Fibroblast of the aortic adventitia (primary cell): Measurements from ENCODE around the gene VTI1B. TPM values are rescaled to one million over a fixed set of nuclear protein-coding genes. Genes with fewer than 3 reads are reported as not detected.

ENCODE experiments used
- DNase-seq: peaks from one replicate; pipeline ENCODE4 v3.0.0-alpha.2; 2010; ENCODE audit warnings: low read depth
- H3K4me3 ChIP-seq: 2 replicates; pipeline ENCODE4 v1.5.1; 2011; ENCODE audit warnings: low read depth, mild to moderate bottlenecking, control low read depth, low read length, moderate library complexity
- total RNA-seq: library from RNA; depleted of rRNA; stranded (reverse); fragments of >200 nt; gene quantifications from 2 replicates; pipeline ENCODE4 v1.2.3, GENCODE V29; 2012; ENCODE audit warnings: low replicate concordance
- TF ChIP-seq, protein P1 (sequence below): IDR thresholded peaks from 2 replicates; pipeline ENCODE4 v1.5.1; 2011; ENCODE audit warnings: mild to moderate bottlenecking, low read length, control low read depth, inconsistent platforms; ENCODE audit not compliant: insufficient read depth

The VTI1B gene
- total RNA-seq, 1 donor, result 69.0 TPM

DNA sequence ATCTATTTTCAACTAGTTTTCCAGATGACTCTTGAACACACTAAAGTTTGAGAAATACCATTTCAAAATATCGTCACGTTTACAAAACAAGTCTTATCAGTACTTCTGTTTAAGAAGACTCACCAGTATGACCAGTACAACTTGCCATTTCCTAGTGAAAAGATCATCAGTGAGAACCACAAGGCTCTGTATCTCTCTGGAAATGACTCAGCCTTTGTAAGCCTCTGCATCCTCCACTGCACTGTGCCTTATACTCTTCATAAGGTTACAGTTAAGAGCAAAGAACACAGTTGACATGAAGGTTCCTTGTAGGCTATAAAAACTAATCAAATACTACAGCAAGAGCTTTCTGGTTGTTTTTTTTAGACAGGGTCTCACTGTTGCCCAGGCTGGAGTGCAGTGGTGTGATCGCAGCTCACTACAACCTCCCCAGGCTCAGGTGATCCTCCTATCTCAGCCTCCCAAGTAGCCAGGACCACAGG, 5.7 kb upstream of the VTI1B start:
- TF ChIP-seq, protein P1, sequence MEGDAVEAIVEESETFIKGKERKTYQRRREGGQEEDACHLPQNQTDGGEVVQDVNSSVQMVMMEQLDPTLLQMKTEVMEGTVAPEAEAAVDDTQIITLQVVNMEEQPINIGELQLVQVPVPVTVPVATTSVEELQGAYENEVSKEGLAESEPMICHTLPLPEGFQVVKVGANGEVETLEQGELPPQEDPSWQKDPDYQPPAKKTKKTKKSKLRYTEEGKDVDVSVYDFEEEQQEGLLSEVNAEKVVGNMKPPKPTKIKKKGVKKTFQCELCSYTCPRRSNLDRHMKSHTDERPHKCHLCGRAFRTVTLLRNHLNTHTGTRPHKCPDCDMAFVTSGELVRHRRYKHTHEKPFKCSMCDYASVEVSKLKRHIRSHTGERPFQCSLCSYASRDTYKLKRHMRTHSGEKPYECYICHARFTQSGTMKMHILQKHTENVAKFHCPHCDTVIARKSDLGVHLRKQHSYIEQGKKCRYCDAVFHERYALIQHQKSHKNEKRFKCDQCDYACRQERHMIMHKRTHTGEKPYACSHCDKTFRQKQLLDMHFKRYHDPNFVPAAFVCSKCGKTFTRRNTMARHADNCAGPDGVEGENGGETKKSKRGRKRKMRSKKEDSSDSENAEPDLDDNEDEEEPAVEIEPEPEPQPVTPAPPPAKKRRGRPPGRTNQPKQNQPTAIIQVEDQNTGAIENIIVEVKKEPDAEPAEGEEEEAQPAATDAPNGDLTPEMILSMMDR, result no peak
- peak; percentile 88 for DNase-seq

DNA sequence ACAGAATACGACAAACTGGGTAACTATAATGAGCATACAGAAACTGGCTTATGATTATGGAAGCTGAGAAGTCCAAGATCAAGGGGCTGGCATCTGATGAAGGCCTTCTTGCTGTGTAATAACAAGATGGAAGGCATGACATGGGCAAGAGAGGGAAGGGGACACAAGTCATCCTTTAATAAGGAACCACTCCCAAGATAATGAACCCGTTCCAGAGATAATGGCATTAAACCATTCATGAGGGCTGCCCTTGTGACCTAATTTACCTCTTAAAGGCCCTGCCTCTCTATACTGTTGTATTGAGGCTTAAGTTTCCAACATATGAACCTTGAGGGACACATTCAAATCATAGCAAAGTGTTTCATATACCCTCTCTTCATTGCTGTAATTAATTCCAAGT, 4.6 kb upstream of the VTI1B start:
- TF ChIP-seq, protein P1, result no peak

More for the DNA sequence above, 5.7 kb upstream of the VTI1B start:
- H3K4me3 ChIP-seq, result no peak overlapping the region

DNA sequence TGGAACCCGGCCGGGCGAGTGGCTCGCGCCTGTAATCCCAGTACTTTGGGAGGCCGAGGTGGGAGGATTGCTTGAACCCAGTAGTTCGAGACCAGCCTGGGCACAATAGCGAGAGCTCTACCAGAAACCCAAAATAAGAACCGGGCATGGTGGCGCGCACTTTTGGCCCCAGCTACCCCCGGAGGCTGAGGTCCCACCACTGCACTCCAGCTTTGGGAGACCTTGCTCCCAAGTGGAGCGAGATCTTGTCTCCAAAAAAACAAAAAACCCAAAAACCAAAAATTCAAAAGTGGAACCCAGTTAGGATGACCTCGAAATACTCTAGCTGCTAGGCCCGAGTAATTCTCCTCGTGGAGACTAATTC, 769 bp upstream of the VTI1B start:
- DNase-seq, result peak; percentile 3
- TF ChIP-seq, protein P1, result no peak
- H3K4me3 ChIP-seq, result peak overlapping the region; percentile 89

More for the DNA sequence above, 4.6 kb upstream of the VTI1B start:
- no peak for DNase-seq
- H3K4me3 ChIP-seq, result no peak overlapping the region

DNA sequence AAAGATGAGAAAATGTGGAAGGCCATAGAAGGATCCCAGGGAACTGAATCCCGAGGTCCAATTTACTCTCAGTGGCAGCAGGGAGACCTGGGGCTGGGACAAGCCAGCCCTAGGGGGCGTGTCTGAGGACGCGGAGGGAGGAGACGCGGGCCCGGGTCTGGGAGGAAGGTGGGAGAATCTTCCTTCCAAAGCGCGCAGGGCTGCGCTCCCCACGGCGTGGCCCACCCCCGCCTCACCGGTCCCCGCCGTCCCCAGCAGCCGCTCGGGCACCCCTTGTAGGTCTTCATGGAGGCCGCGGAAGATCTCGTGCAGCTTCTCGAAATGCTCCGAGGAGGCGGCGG, 323 bp downstream of the VTI1B start:
- peak overlapping the region; percentile 89 for H3K4me3 ChIP-seq
- TF ChIP-seq, protein P1, result peak; percentile 26
- DNase-seq, result peak; percentile 30

DNA sequence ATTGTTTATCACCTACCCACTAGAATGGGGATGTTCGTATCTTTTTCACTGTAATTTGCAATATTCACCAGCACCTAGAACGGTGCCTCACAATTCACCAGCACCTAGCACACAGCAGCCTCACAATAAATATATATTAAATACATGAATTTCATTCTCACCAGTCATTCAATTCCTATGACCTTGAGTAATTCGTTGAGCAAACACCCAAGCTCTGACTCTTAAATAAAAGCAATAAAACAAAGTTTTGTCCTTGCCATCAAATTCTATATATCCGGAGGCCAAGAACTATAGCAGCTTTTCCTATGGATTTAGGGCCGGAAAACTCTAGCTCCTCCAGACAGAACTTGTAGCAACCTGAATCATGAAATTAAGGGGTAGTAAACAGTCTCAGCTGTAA, 981 bp downstream of the VTI1B start:
- peak; percentile 6 for DNase-seq
- TF ChIP-seq, protein P1, result no peak
- peak overlapping the region; percentile 89 for H3K4me3 ChIP-seq

DNA sequence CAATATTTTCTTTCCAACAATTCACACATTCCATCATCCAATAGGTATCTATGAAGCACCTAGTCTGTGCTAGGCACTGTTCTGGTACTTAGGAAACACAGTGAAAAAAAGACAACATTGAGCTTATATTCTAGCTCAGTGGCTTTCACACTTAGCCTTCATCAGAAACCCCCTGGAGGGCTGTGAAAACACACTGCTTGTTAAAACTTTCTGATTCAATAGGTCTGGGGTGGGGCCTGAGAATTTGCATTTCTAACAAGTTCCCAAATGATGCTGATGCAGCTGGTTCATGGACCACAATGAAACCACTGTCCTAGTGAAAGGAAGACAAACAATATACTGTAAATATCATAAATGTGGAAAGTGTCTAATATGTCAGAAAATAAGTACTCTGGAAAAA, 5.9 kb downstream of the VTI1B start:
- TF ChIP-seq, protein P1, result no peak
- no peak overlapping the region for H3K4me3 ChIP-seq
- no peak for DNase-seq

DNA sequence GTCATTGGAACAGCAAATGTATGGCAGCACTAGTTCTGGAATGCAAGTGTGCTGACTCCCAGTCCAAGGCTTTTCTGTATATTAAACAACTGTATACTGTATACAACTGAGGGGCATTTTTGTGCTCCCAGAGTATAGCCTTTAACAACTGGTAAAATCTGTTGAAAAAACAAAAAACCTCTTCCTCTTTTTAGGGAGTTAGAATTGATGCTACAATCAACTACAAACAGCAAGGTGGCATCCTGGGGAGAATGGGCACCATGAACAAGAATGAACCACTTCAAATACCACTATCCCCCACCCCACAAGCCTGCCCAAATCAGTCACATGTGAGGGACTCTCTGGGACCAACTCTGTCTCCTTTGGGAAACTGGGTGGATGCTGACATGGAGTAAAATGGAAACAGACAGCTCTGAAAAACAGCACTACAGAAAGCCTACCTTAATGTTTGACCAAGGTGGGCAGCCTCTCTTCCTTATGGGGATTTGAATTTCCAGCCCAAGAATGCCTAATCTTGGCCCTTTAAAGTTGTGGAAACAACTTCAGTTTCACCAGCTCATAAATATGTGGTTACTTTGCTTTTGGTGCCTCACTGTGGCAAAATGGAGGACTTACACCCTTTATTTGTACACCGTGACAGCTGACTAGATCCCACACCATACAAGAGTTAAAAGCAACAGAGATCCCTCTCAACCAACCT, 7.5 kb downstream of the VTI1B start:
- TF ChIP-seq, protein P1, result peak; percentile 66

More for the DNA sequence above, 7.5 kb downstream of the VTI1B start:
- peak; percentile 86 for DNase-seq
- H3K4me3 ChIP-seq, result no peak overlapping the region
